Adrenal gland (tissue), 5 donors: ENCODE results near the gene C10orf90.

Source experiments
- POLR2A ChIP-seq, 2 donors: fragments of 450-650 bp; IDR thresholded peaks; one replicate each; pipeline ENCODE4 v1.6.1; 2017; ENCODE audit warnings: antibody characterized with exemption in 2 of 2, mild to moderate bottlenecking in 2 of 2, moderate library complexity in 1 of 2
- TF ChIP-seq, protein P1 (sequence below), 6 experiments: fragments of 450-650 bp in 4 of 6; fragments of 200-600 bp in 2 of 6; sonication (generic) in 1 of 6; IDR thresholded peaks; 1 replicate in 5 of 6; 2 replicates in 1 of 6; pipeline versions ENCODE4 v1.5.1 to v1.8.0; 2016 to 2021; ENCODE audit warnings: antibody characterized with exemption in 6 of 6, mild to moderate bottlenecking in 2 of 6, moderate library complexity in 1 of 6
- donor health status: DM: no; HTN: no; CAD: no.

DNA sequence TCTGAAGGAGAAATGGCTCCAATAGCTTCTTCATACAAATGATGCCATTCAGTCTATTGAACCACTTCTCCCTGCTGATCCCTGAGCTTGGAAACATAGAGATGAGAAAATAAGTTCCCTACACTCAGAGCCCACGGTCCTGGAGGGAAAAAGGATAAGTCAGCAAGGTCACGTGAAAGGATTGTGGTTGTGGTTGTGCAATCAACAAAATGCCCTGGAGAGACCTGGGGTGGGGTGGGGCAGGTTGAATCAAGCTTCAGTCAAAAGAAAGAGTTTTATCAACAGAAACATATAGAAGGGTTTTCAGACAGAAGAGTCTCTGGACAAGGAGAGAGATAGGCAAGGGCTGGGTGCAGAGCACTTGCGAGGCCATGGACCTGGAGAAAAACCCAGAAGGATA is 30.1 kb downstream of the C10orf90 start:
- TF ChIP-seq, protein P1, sequence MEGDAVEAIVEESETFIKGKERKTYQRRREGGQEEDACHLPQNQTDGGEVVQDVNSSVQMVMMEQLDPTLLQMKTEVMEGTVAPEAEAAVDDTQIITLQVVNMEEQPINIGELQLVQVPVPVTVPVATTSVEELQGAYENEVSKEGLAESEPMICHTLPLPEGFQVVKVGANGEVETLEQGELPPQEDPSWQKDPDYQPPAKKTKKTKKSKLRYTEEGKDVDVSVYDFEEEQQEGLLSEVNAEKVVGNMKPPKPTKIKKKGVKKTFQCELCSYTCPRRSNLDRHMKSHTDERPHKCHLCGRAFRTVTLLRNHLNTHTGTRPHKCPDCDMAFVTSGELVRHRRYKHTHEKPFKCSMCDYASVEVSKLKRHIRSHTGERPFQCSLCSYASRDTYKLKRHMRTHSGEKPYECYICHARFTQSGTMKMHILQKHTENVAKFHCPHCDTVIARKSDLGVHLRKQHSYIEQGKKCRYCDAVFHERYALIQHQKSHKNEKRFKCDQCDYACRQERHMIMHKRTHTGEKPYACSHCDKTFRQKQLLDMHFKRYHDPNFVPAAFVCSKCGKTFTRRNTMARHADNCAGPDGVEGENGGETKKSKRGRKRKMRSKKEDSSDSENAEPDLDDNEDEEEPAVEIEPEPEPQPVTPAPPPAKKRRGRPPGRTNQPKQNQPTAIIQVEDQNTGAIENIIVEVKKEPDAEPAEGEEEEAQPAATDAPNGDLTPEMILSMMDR (IDR thresholded peaks at IDR 0.05) = no peak
- no peak for TF ChIP-seq POLR2A (IDR thresholded peaks at IDR 0.05)
